Mesendoderm (in vitro differentiated cells): ENCODE results near the gene NKX3-2.
A peak's percentile ranks its signal among the peaks of the same experiment; 100 is the strongest.

Experiments
- DNase-seq: peaks from one replicate; pipeline ENCODE4 v3.0.0; 2013
- H2AK5ac ChIP-seq: 2 replicates; pipeline ENCODE4 v1.6.1; 2013; ENCODE audit warnings: low read length, inconsistent platforms
- H2BK120ac ChIP-seq: 2 replicates; pipeline ENCODE4 v1.6.1; 2013; ENCODE audit warnings: low read depth, mild to moderate bottlenecking, low read length, moderate library complexity, mixed read lengths
- H2BK15ac ChIP-seq: replicated peaks from 2 replicates; pipeline ENCODE4 v1.6.1; 2013; ENCODE audit warnings: low read depth, mild to moderate bottlenecking, moderate library complexity
- H2BK5ac ChIP-seq: 2 replicates; pipeline ENCODE4 v1.6.1; 2013; ENCODE audit warnings: low read length, inconsistent platforms
- H3K18ac ChIP-seq: 2 replicates; pipeline ENCODE4 v1.6.1; 2013; ENCODE audit warnings: mild to moderate bottlenecking, low read length, mixed read lengths
- H3K23ac ChIP-seq: one replicate; pipeline ENCODE4 v1.6.1; 2013; ENCODE audit warnings: low read length
- H3K27ac ChIP-seq: 2 replicates; pipeline ENCODE4 v1.5.1; 2013; ENCODE audit warnings: low read depth, mild to moderate bottlenecking, inconsistent platforms, low read length, moderate library complexity
- H3K27me3 ChIP-seq: 2 replicates; pipeline ENCODE4 v1.6.1; 2013; ENCODE audit warnings: low read length, control low read depth, mild to moderate bottlenecking, inconsistent platforms; ENCODE audit not compliant: insufficient read depth, poor library complexity
- H3K36me3 ChIP-seq: 2 replicates; pipeline ENCODE4 v1.6.1; 2013; ENCODE audit warnings: low read length, inconsistent platforms; ENCODE audit not compliant: control insufficient read depth, insufficient read depth
- H3K4ac ChIP-seq: one replicate; pipeline ENCODE4 v1.6.1; 2013; ENCODE audit warnings: low read depth, mild to moderate bottlenecking, low read length, moderate library complexity
- H3K4me1 ChIP-seq: 2 replicates; pipeline ENCODE4 v1.6.1; 2013; ENCODE audit warnings: low read depth, low read length, inconsistent platforms; ENCODE audit not compliant: control insufficient read depth
- H3K4me2 ChIP-seq: 2 replicates; pipeline ENCODE4 v1.6.1; 2013; ENCODE audit warnings: low read length
- H3K4me3 ChIP-seq: 2 replicates; pipeline ENCODE4 v1.5.1; 2013; ENCODE audit warnings: mild to moderate bottlenecking, low read length
- H3K56ac ChIP-seq: one replicate; pipeline ENCODE4 v1.6.1; 2013; ENCODE audit warnings: low read length
- H3K79me1 ChIP-seq: 2 replicates; pipeline ENCODE4 v1.6.1; 2013; ENCODE audit warnings: low read length, inconsistent platforms
- H3K79me2 ChIP-seq: 2 replicates; pipeline ENCODE4 v1.6.1; 2013; ENCODE audit warnings: mild to moderate bottlenecking, low read length; ENCODE audit not compliant: control insufficient read depth, insufficient read depth
- H3K9ac ChIP-seq: 2 replicates; pipeline ENCODE4 v1.6.1; 2013; ENCODE audit warnings: low read length, inconsistent platforms
- H4K5ac ChIP-seq: one replicate; pipeline ENCODE4 v1.6.1; 2013; ENCODE audit warnings: low read length
- H4K8ac ChIP-seq: one replicate; pipeline ENCODE4 v1.6.1; 2013; ENCODE audit warnings: low read depth, mild to moderate bottlenecking, control low read depth, low read length, moderate library complexity
- WGBS: extraction: QIAGEN DNeasy Blood & Tissue Kit; methylation state at CpG from one replicate; pipeline ENCODE4 v1.1.7; 2013; ENCODE audit warnings: low lambda C conversion rate, missing lambda C conversion rate; ENCODE audit not compliant: insufficient coverage; ENCODE audit errors: extremely low coverage; 5-methylcytosine and 5-hydroxymethylcytosine counted together

The NKX3-2 gene

DNA sequence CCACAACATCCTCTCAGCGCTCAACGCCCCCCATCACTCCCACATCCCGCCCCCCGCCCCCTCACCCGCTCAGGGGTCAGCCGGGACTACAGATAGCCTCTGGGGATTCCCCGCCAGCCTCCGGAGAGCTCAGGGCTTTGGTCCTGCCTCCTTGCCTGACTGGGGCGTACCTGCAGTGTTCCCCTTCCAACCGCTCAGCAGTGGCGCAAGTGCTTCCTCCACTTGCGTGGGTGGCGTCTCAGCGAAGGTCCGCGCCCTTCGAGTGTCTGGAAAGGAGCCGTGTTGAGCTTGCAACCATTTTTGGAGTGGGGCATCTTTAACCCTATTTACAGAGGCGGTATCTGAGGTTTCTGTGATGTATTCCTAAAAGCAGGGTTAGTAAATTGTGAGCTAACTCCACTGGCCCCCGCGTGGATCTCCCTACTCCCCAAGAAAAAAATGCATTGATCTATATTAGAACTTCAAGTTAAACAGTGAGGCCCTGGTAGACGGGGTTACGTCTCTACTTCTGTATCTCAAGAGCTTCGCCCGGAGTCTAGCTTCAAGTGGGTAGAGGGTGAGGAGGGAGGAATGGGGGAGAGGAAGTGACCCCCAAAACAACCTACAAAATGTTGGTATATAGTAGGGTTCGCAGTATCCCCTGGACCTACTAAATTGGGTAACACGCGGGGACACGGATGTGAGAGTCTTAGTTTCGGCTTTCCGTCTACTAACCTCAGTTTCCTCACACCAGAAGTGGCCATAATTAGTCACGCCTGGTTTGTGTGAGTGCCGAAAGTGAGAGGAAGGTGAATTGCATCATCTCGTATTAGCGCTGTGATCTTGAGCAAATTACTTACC, 16.1 kb downstream of the NKX3-2 start:
- Histone ChIP-seq H3K79me1 (no peaks in the 10 kb centered on the region), H3K27ac (no peak overlapping the region), H2BK5ac (no peak overlapping the region), H3K4ac (no peak overlapping the region), H4K5ac (no peak overlapping the region), H3K9ac (no peak overlapping the region), H3K79me2 (no peaks in the 10 kb centered on the region), H3K27me3 (peaks cover 79% of the 10 kb centered on the region), H3K4me2 (no peak overlapping the region), H2BK15ac (no peak overlapping the region), H3K23ac (no peak overlapping the region), H3K4me1 (peaks cover 2% of the 10 kb centered on the region), H2BK120ac (no peak overlapping the region), H3K56ac (no peak overlapping the region), H4K8ac (no peak overlapping the region), H3K36me3 (no peaks in the 10 kb centered on the region), H2AK5ac (no peak overlapping the region), H3K4me3 (no peak overlapping the region), H3K18ac (no peak overlapping the region)
- no CpG with 5 or more reads among the region's 35 CpGs for WGBS
- peak; percentile 9 for DNase-seq

DNA sequence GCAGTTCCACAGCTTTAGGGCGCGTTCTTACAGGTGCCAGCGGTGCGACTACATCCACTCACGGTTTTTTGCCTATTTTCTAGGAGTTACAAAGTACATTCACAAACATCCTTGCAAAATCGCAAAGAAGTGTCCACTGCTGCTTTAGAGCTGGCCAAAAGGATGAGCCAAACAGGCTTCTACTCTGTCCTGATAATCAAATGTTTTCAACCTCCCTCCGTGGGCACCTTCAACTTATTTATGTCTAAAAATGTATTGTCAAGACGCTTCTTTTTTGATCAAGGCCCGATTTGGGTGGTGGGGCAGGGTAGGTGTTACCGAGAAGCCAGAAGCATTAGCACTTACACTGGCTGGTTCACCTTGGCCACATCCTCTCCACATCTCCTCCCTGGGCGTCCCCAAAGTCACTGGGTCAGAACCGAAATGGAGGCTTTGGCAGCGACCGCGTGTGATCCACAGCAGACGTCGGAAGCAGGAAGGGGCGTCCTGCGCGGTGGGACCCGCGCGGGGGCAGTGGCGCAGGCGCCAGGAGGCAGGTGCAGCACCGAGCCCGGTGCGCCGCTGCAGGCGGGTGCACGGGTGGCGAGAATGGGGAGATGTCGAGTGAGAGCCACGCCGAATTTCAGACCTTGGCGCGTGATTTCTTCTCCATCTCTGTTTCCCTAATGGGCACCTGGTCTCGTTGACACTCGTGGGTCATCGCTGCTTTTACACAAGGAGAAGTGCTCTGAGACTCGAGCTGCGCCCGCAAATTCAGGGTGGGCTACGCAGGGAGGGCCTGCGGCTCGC, 16.9 kb downstream of the NKX3-2 start:
- no peak overlapping the region for H3K4ac ChIP-seq
- no peaks in the 10 kb centered on the region for H3K36me3 ChIP-seq
- WGBS = no CpG with 5 or more reads among the region's 46 CpGs

DNA sequence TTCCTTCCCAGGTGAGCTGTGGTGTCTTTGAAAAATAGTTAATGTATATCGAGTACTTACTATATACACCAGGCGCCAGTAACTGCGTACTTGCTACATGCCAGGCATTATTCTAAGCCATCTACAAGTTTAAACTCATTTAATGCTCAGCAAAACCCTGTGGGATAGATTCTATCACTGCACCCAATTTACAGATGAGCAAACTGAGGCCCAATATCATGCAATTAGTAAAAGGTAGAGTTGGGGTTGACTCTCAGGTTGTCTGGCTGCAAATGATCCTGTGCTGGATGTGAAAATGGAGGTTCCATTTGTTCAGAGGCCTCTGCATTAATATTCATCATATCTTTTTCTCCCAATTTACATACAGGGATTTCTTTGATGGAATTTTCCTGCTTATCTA, 17.6 kb downstream of the NKX3-2 start:
- peaks cover 2% of the 10 kb centered on the region for H3K4me1 ChIP-seq
- H3K4me2 ChIP-seq = no peak overlapping the region
- H3K4ac ChIP-seq = no peak overlapping the region
- H3K79me1 ChIP-seq = no peaks in the 10 kb centered on the region
- peaks cover 82% of the 10 kb centered on the region for H3K27me3 ChIP-seq
- no peaks in the 10 kb centered on the region for H3K79me2 ChIP-seq
- H2BK15ac ChIP-seq = no peak overlapping the region
- no peak overlapping the region for H4K8ac ChIP-seq
- no peak overlapping the region for H3K27ac ChIP-seq
- no peak overlapping the region for H3K18ac ChIP-seq
- H2BK5ac ChIP-seq = no peak overlapping the region
- H3K4me3 ChIP-seq = no peak overlapping the region
- H3K36me3 ChIP-seq = no peaks in the 10 kb centered on the region
- no peak overlapping the region for H3K56ac ChIP-seq
- H3K23ac ChIP-seq = no peak overlapping the region
- H3K9ac ChIP-seq = no peak overlapping the region
- H2AK5ac ChIP-seq = no peak overlapping the region
- DNase-seq = no peak
- no peak overlapping the region for H2BK120ac ChIP-seq
- no CpG with 5 or more reads among the region's 3 CpGs for whole genome bisulfite sequencing
- H4K5ac ChIP-seq = no peak overlapping the region

More for the DNA sequence above, 16.9 kb downstream of the NKX3-2 start:
- H3K4me1 ChIP-seq = peaks cover 2% of the 10 kb centered on the region
- peaks cover 78% of the 10 kb centered on the region for H3K27me3 ChIP-seq
- no peak overlapping the region for H4K8ac ChIP-seq
- no peak overlapping the region for H2BK5ac ChIP-seq
- no peak overlapping the region for H4K5ac ChIP-seq
- no peak overlapping the region for H3K4me2 ChIP-seq
- no peak overlapping the region for H3K9ac ChIP-seq
- no peak overlapping the region for H3K27ac ChIP-seq
- H3K18ac ChIP-seq = no peak overlapping the region
- no peak overlapping the region for H2BK15ac ChIP-seq
- no peaks in the 10 kb centered on the region for H3K79me2 ChIP-seq
- no peak overlapping the region for H2BK120ac ChIP-seq
- no peak overlapping the region for H3K23ac ChIP-seq
- H2AK5ac ChIP-seq = no peak overlapping the region
- no peaks in the 10 kb centered on the region for H3K79me1 ChIP-seq
- DNase-seq = no peak
- H3K56ac ChIP-seq = no peak overlapping the region
- H3K4me3 ChIP-seq = no peak overlapping the region

DNA sequence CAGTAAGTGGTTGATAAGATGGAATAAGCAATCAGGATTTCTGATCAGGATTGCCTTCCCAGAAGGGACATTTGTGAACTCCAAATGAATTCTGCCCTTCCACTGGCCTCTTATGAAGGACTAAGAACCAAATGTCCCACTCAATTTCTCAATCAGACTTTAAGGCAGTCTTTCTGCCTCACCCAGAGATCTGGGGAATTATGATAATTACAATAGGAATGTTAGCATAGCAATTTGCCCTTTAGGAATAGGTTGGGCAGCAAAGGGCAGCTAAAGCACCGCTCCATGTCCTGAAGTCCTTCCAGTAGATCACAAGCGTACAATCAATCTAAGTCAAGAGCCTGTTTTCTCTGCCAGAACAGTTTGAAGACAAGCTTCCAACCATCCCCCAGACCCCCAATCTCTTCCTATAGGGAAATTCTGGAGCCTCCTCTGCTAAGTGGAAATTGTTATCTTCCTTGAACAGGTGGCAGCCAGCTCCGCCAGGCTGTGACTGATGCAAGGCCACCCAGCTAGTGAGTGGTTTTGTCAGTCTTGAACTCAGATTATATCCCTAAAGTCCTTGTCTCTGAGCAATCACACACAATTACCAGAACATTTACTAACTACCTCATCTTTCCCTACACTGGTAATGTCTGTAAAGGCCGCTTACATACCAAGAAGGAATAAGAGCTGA, 18.6 kb downstream of the NKX3-2 start:
- Histone ChIP-seq H3K27ac (no peak overlapping the region), H3K18ac (no peak overlapping the region), H3K4me1 (no peaks in the 10 kb centered on the region), H3K4me2 (no peak overlapping the region), H3K36me3 (no peaks in the 10 kb centered on the region), H3K79me2 (no peaks in the 10 kb centered on the region), H4K5ac (no peak overlapping the region), H2BK120ac (no peak overlapping the region), H2BK15ac (no peak overlapping the region), H2BK5ac (no peak overlapping the region), H3K4ac (no peak overlapping the region), H3K23ac (no peak overlapping the region), H3K27me3 (peaks cover 82% of the 10 kb centered on the region), H3K4me3 (no peak overlapping the region), H3K79me1 (no peaks in the 10 kb centered on the region), H3K56ac (no peak overlapping the region), H3K9ac (no peak overlapping the region), H2AK5ac (no peak overlapping the region), H4K8ac (no peak overlapping the region)
- no peak for DNase-seq
- no CpG with 5 or more reads among the region's 4 CpGs for WGBS

DNA sequence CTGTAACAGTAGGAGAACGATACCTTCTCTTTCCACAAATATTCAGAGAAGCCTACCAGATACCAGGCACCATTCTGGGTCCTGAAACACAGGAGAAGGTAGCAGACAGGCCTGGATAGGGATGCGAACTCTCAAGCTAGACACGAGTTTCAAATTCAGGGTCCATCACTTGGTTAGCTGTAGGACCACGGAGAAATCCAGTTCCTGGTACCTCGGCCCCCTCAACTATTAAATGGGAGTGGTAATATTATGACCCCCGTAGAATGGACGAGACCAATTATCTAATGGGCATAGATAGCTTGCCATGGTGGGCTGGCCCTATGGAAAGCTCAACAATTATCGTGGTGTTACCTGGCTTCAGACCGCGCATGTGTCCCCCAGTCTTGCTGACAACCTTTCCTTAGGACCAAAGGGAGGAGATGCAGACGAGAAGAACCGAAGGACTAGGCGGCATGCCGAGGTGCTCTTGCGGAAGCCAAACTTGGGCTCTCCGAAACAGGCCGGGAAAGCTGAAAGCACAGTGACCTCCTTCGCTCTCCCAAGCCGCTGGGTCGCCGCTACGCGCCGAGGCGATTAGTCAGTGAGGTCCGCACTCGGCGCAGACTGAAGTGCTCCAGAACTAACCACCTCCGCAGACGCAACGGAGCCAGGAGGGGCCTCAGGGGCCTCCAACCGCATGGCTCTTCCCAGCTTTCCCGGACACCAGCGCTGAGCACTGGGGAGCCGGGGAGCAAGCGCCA, 19.6 kb downstream of the NKX3-2 start:
- no peak overlapping the region for H3K56ac ChIP-seq
- no peak overlapping the region for H2AK5ac ChIP-seq
- H3K79me2 ChIP-seq = no peaks in the 10 kb centered on the region
- no peak overlapping the region for H3K4ac ChIP-seq
- no peak overlapping the region for H3K23ac ChIP-seq
- H2BK15ac ChIP-seq = no peak overlapping the region
- H4K5ac ChIP-seq = no peak overlapping the region
- no peak overlapping the region for H3K9ac ChIP-seq
- peak; percentile 74 for DNase-seq
- H3K27ac ChIP-seq = no peak overlapping the region
- H3K18ac ChIP-seq = no peak overlapping the region
- no peak overlapping the region for H4K8ac ChIP-seq
- no peak overlapping the region for H2BK5ac ChIP-seq
- no peaks in the 10 kb centered on the region for H3K79me1 ChIP-seq
- no peak overlapping the region for H3K4me2 ChIP-seq
- no peaks in the 10 kb centered on the region for H3K36me3 ChIP-seq
- H2BK120ac ChIP-seq = no peak overlapping the region
- H3K4me3 ChIP-seq = peak overlapping the region; percentile 56
- no peaks in the 10 kb centered on the region for H3K4me1 ChIP-seq
- peaks cover 76% of the 10 kb centered on the region for H3K27me3 ChIP-seq
- no CpG with 5 or more reads among the region's 36 CpGs for WGBS
